IPS-NIHi11 (cell line): ENCODE measurements around the gene PRSS53.
"Not testable (repeated sequence)": the region's sequence is repeated elsewhere in the genome, so short reads cannot be mapped to it uniquely, and the experiment has no call there.

Experiments used
- DNase-seq: peaks from one replicate; pipeline ENCODE4 v3.0.0; 2012; ENCODE audit warnings: mixed read lengths, low spot score

The PRSS53 gene

DNA sequence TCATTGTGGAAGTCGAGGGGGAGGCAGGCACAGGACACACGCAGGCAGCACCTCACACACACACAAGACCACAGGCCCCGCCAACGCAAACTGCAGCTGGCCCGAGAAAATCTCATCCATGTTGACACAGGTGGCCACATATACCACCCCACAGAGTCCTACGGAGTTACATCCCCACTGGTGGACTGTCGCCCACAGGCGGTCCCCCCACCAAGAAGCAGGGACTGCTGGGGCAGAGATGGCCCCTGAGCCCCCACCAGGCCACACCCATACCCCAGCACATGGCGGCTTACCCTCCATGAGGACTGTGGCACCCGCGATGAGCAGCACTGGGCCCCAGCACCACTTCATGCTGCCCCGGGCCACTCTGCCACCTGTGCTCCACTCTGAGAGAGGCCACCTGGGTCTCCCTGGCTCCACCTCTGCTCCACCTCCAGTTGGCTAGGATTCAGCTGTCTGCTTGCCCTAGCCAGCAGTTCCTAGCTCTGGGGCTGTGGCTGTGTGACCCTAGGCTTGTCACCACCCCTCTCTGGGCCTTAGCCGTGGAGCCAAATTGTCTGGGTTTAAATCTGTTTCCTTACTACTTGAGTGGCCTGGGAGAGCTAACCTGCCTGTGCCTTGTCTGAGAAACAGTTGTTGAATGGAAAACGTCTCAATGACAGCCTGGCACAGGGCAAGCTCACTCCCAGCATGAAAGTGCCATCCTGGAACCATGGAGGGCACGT, at the start of gene PRSS53:
PRSS53 (minus strand) TSS at position 485 of the 725 bp plus-strand sequence; CDS start at position 351, 134 bp downstream.
- no peak for DNase-seq

DNA sequence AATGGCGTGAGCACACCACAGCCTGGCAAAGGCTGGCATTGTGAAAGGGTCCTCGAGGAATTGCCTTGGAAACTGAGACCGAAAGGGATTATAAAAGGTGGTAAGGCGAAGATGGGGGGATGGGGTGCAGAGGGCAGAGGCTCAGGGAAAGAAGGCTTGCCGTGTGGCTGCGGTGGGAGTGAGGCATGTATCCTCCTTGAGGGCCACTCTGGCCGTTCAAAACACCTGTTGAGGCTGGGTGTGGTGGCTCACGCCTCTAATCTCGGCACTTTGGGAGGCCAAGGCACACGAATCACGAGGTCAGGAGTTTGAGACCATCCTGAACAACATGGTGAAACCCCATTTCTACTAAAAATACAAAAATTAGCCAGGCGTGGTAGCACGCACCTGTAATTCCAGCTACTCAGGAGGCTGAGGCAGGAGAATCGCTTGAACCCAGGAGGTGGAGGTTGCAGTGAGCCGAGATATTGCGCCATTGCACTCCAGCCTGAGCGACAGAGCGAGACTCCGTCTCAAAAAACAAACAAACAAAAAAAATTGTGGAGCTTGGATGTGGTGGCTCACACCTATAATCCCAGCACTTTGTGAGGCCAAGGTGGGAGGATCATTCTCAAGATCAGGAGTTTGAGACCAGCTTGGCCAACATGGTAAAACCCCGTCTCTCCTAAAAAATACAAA, 48.2 kb upstream of the PRSS53 start:
- not testable (repeated sequence) for DNase-seq

DNA sequence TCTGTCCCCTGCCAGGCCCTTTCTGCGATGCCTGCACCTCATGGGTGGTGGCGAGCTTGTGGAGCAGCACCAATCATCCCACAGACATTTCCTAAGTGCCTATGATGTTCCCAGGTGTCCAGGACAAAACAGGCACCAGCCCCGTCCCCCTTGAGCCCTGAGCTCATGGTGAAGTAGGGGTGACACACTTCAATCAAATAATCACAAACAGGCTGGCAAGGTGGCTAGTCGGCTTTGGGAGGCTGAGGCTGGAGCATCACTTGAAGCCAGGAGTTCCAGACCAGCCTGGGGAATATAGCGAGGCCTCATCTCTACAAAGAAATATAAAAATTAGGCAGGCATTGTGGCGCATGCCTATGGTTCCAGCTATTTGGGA, 47.5 kb upstream of the PRSS53 start:
- DNase-seq = no peak

DNA sequence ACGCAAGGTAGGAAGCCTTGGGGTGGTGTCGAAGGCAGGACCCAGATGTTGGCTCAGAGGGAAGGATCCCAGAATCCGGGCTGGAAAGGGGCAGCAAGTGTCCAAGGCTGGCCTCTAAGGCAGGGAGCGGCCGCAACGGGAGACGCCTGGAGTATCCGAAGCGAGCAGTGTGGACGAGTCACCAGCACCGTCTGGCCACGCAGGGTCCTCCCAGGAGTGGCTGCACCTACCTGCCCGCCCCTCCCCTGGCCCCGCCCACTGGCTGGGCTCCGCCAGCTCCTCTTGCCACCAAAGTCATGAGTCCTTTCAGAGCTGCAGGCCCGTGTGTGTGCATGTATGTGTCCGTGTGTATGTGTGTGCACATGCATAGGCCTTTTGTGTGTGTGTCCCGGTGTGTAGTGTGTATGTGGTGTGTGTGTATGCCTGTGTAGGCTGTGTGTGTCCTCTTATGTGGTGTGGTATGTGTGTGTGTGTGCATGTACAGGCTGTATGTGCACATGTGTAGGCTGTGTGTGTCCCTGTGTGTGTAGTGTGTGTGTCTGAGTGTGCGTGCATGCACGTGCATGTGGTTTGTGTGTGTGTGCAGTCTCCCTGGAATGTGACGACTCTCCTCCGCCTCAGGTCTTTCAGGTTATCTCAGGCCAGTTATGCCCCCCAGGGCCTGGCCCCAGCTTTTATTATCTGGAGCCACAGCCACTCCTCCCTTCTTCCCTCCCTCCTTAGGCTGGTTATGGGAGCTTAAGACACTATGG, 47.0 kb upstream of the PRSS53 start, which contains the start of gene PRSS8:
PRSS8 (minus strand) TSS at position 193 of the 752 bp plus-strand sequence. CDS start 229 bp downstream, outside the sequence.
- DNase-seq = peak; percentile 67

DNA sequence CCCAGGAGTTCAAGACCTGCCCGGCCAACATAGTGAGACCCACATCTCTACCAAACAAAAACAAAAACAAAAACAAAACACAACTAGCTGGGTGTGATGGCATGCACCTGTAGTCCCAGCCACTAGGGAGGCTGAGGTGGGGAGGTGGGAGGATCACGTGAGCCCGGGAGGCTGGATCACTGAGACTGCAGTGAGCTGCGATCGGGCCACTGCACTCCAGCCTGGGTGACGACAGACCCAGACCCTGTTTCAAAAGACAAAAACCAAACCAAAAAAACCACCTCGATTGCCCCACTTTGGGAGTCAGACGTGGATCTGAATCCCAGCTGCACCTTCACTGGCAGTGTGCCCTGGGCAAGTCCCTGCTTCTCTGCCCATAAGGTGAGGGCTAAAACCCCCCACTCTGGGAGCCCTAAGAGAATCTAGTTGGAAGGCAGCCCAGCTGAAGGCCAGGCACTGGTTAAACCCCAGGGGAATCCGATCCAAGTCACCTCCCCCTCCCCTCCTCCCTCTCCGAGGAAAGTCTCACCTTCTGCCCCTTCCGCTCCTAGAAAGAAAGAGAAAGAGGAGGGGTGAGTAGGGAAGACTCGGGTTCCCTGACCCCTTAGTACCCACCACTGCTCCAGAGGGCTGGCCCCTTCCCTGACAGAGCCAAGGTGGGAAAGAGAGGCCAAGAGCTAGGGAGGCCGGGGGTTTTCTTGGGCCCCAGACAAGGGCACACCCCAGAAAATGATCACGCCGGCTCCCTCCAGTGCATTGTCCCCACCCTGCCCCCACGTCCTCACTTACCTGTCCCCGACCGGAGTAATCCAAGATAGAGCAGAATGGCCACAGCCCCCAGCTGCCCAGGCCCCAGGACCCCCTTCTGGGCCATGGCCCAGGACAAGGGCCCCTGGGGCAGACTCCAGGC, 46.1 kb upstream of the PRSS53 start:
- DNase-seq = peak; percentile 65

DNA sequence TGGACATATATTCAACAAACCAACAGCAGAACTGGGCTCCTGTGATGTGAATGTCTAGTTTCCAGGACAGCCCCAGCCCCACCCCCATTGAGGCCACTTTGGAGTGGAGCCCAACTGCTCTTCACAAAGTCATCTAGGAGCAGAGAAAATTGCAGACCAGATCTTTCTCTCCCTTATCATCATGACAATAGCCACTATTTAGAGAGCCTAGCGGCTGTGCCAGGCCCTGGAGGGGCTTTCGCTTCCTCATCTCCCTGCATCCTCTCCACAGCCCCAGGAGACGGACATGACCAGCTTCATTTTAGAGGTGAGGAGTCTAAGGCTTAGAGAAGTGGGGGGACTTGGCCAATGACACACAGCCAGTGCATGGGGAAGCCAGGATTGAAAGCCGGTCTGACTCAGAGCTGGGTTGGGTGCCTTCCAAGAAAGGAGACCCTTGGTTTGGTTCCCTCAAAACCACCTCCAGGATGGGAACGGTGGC, 45.4 kb upstream of the PRSS53 start:
- DNase-seq = peak; percentile 34

DNA sequence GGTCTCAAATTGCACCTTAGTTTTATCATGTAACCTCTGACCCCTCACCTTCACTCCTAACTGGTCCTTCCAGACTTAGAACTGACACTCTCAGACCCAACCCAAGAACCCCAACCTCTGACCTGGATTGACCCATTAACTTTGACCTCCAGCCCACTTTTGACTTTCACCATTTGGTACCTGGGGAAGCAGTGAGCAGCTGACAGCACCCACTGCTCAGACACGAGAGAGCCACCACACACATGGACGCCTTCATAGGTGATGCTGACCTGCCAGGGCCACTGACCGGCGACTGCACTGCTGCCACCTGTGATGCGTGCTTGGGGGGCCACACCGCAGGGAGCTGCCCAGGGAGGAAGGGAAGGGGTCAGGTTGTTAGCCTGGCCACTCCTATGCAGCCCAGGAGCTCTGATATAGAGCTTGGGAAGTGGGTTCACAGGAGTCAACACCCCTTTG, 44.3 kb upstream of the PRSS53 start:
- no peak for DNase-seq

DNA sequence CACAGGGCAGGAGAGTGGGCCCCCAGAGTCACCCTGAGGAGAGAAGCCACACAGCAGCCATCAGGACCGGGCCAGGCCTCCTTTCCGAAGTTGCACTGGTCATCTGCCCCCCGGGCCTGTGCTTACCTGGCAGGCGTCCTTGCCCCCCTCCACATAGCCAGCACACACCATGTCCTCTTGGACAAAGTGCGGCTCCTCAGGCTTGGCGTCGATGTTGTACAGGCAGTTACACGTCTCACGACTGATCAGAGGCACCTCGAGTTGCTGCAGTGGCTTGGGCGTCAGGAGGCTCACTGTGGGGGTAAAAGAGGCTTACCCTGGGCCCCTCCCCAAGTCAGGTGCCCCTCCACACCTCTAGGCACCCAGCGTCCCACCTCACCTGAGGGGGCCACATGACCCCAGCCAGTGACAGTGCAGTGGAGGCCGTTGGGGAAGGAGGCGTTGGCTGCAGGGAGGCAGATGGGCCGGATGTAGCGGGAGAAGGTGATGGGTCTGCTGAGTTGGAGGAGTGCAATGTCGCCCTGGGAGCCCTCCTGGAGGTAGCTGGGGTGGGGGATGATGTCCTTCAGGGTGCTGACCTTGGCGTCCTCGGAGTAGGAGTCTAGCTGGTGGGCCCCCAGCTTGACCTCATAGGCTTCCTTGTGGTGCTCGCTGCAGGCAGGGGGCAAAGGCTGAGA, 43.7 kb upstream of the PRSS53 start:
- no peak for DNase-seq

DNA sequence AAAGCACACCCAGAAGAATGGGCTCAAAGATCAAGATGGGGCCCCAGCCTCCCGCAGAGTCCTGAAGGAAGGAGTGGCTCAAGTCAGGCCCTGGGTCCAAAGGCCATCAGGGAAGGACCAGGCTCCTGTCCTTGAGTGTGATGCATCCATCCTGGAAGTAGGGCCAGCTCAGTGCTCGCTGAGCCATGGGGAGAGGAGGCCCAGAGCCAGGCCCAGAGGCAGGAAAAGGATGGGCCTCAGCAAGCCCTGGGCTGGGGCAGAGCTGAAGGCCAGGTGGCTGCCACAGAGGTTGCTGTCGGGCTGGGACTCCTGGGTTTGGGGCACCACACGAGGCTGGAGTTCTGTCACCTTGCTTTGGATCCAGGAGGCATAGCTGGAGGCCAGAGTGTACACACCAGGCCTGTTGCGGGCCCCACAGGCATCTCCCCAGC, 43.1 kb upstream of the PRSS53 start:
- no peak for DNase-seq

DNA sequence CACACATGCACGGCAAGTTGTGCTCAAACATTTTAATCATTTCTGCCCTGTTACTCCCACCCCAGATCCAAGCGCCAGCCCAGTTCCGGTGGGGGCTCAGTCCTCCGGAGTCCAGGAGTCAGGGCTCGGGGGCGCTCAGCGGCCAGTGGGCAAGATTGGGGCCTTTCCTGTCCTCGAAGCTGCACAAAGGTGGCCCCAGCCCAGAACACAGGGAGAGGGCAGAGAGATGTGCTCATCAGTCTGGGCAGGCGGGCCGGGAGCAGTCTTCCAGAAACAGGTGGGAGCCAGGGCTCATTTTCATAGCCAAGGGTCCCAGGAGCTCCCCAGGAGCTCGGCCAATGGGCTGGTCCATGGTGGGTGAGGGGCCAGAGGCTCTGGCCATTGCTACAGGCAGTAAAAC, 42.7 kb upstream of the PRSS53 start:
- DNase-seq = no peak

DNA sequence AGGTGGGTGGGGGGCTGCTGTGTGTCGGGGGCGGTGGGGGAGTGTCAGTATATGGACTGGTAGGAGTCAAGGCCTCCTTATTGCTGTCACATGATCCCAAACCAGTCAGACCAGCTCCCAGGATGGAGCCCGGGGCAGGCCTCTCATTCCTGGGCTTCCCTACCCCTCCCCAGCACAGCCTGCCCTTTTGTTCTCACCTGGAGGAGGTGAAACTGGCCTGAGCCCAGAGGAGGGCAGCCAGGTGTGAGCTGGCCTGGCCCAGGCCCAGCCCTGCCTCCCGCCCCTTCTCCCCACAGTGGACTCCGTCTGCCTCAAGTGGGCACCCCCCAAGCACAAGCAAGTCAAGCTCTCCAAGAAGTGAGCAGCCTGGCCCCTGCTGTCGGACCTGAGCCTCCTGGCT, 42.2 kb upstream of the PRSS53 start:
- peak; percentile 77 for DNase-seq

DNA sequence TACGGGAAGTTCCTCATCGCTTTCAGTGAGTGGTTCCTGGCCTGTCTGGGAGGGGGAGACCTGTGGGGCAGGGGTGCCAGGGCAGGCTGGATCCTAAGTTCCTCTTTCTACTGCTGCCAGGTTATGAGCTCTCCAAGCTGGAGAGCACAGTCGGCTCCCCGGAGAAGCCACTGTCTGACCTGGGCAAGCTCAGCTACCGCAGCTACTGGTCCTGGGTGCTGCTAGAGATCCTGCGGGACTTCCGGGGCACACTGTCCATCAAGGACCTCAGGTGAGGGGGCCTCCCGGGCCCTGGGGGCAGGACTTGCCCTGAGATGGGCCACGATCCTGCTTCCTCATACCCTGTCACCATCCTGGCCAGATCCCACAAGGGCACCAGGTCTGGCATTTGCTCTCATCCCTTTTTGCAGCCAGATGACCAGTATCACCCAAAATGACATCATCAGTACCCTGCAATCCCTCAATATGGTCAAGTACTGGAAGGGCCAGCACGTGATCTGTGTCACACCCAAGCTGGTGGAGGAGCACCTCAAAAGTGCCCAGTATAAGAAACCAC, 41.7 kb upstream of the PRSS53 start:
- DNase-seq = no peak

DNA sequence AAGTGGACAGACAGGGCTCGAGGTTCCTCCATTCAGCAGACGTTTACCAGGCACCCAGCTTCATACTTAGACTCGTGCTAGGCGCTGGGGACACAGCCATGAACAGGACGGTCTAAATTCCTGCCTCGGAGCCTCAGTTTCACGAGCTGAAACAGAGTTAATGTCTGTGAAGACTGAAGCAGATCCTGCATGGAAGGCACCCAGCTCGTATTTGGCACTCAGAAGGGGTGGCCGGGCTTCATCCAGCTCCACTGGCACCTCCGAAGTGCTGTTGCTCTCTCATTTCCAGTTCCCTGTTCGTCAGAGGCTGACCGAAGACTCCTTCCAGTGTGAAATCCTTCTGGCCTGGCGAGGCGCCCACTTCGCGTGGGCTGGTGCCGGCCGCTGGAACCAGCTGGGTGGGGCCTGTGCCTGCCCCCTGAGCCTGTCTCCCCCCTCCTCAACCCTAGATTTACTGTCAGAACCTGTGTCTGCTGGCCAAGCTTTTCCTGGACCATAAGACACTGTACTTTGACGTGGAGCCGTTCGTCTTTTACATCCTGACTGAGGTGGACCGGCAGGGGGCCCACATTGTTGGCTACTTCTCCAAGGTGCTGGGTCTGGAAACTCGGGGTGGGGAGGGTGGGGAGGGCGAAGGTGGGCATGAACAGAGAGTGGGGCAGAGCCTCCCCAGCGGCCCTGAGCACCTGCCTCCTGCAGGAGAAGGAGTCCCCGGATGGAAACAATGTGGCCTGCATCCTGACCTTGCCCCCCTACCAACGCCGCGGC, 41.0 kb upstream of the PRSS53 start:
- no peak for DNase-seq

DNA sequence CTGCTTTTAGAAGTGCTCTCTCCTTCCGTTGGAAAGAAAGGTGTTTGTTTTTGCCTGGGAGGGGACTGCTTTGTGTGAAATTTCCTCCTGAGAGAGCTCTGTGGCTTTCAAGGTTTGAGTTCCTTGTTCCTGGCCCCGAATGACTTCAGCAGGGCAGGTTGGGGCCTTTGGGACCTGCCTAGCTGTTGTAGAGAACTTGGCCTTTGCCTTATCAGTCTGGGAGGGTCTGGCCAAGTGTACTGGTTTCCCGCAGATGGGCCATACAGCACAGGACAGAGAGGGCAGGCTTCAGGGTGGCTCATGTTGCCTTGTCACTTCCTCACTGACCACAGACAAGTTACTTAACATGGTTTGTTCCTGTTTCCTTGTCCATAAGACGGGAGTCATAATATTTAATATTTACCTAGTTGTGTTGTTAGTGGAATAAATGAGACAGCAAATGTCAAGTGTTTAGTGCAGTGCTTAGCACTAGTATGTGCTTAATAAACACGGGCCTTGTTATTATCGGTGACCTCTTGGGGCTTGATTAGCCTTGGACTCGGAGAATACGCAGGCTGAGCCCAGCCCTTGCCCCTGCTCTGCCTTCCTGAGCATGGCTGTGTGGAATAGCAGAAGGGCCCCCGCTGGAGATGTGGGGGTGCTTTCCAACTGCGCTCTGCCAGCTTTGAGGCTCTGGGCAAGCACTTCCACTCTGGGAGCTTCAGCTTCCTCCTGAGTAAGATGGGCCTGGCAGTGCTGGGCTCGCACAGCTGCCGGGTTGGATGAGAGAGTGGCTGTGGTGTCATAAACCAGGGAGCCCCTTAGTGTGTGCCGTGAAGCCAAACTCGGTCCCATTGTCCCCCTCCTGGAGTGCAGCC, 40.2 kb upstream of the PRSS53 start:
- DNase-seq = no peak

DNA sequence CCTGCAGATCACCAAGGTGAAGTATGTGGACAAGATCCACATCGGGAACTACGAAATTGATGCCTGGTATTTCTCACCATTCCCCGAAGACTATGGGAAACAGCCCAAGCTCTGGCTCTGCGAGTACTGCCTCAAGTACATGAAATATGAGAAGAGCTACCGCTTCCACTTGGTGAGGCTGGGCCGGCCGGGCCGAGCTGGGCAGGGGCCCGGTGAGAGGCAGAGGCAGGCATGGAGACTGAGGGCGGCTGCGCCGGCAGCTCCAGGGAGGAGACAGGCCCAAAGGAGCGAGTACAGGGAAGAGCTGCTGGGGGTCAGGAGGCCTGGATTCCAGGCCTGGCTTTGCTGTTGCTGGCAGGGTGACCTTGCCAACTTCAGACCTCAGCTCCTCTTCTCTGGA, 38.4 kb upstream of the PRSS53 start:
- no peak for DNase-seq

DNA sequence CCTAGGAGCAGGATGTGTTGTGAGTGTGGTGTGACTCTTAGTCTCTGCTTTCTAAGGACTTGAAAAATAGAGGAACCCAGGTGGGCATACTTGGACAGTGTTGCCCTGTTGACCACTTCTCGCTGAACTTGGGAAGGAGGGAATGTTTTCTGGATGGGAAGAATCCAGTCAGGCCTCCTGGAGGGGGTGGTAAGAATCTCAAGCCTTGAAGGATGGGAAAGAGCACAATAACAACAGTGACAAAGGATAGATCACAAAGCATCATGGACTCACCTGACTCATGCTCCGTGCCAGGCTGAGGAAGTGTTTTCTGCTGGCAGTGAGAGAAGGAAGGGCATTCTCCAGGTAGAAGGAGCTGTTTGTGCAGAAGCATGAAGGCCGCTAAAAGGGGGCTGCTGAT, 37.1 kb upstream of the PRSS53 start:
- no peak for DNase-seq

DNA sequence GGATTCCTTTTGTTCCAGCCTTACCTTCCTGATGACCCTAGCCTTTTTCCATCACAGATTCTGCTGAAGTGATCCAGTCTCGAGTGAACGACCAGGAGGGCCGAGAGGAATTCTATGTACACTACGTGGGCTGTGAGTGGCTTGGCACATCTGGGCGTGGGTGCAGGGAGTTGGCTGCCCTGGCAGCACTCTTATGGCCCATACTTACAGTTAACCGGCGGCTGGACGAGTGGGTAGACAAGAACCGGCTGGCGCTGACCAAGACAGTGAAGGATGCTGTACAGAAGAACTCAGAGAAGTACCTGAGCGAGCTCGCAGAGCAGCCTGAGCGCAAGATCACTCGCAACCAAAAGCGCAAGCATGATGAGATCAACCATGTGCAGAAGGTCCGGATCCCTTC, 31.4 kb upstream of the PRSS53 start:
- DNase-seq = no peak

DNA sequence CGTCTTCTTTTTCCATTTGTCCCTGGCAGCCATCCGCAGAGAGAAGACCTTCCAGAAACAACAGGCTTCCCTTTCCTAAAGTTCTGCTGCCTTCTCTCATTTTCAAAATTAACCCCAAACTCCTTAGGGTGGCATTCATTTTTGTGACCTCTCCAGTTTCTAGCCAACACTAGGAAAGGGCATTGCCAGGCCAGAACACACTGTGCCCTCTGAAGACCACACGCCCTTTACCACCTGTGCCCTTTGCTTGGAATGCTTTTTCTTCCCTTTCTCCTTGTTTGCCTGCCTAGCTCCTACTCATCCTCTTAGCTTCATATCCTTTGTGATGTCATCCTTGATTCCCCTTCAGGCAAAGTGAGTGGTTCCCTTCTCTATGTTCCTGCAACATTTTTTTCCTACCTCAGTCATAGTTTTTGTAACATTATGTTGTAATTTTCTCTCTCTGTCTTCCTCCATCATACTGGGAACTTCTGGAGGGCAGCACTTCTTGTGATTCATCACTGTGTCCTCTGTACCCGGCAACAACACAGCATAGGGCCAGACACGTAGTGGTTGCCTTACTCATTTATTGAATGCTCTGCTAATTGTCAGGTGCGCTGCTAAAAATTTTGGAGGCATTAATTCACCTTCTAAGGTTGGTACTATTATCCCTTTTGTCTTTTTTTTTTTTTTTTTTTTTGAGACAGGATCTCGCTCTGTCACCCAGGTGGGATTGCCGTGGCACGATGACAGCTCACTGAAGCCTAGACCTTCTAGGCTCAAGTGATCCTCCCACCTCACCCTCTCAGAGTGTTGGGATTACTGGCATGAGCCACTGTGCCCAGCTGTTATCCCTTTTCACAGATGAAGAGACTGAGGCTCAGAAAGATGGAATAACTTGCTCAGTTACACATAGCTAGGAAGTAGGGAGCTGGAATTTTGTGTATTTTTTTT, 29.7 kb upstream of the PRSS53 start:
- no peak for DNase-seq
